HG02840 (cell line): Measurements from ENCODE around the gene WEE1.
"Not testable (repeated sequence)": the region's sequence is repeated elsewhere in the genome, so short reads cannot be mapped to it uniquely, and the experiment has no call there.

Experiments
- ATAC-seq: cut with Tn5 transposase; IDR thresholded peaks from one replicate; pipeline ENCODE4 v1.9.1; 2021; ENCODE audit warnings: mild to moderate bottlenecking, moderate library complexity, moderate number of reproducible peaks; ENCODE audit not compliant: unreplicated experiment, low FRiP score

WEE1 gene

GRCh38 chr11:9590717-9591116, 17.2 kb downstream of the WEE1 start:
- no peak for ATAC-seq

- ATAC-seq: no peak
Measured at GRCh38 chr11:9594267-9595046, 21.0 kb downstream of the WEE1 start.

GRCh38 chr11:9596926-9597464, 23.5 kb downstream of the WEE1 start:
- ATAC-seq: no peak

GRCh38 chr11:9600166-9600565, 26.7 kb downstream of the WEE1 start:
- ATAC-seq: no peak

GRCh38 chr11:9600644-9601036, 27.2 kb downstream of the WEE1 start:
- ATAC-seq: peak; percentile 45

- peak; percentile 77 for ATAC-seq
Measured at GRCh38 chr11:9601037-9601875, 27.8 kb downstream of the WEE1 start.

GRCh38 chr11:9601876-9602199, 28.4 kb downstream of the WEE1 start:
- ATAC-seq: no peak

GRCh38 chr11:9603214-9603613, 29.7 kb downstream of the WEE1 start:
- not testable (repeated sequence) for ATAC-seq

GRCh38 chr11:9604134-9604533, 30.7 kb downstream of the WEE1 start:
- ATAC-seq: no peak

GRCh38 chr11:9605742-9606141, 32.3 kb downstream of the WEE1 start:
- no peak for ATAC-seq

- no peak for ATAC-seq
Measured at GRCh38 chr11:9606809-9607510, 33.5 kb downstream of the WEE1 start.

GRCh38 chr11:9607511-9607899, 34.0 kb downstream of the WEE1 start:
- no peak for ATAC-seq

GRCh38 chr11:9609002-9609759, 35.7 kb downstream of the WEE1 start:
- no peak for ATAC-seq

GRCh38 chr11:9609841-9610240, 36.4 kb downstream of the WEE1 start:
- no peak for ATAC-seq

- peak; percentile 32 for ATAC-seq
Measured at GRCh38 chr11:9613118-9613829, 39.8 kb downstream of the WEE1 start.

- peak; percentile 70 for ATAC-seq
Measured at GRCh38 chr11:9613830-9614762, 40.6 kb downstream of the WEE1 start.

- ATAC-seq: peak; percentile 47
Measured at GRCh38 chr11:9615031-9615451, 41.6 kb downstream of the WEE1 start.

- no peak for ATAC-seq
Measured at GRCh38 chr11:9616042-9616675, 42.7 kb downstream of the WEE1 start.
